Measurements from ENCODE around the gene DIP2C.
"Not testable (repeated sequence)": the region's sequence is repeated elsewhere in the genome, so short reads cannot be mapped to it uniquely, and the experiment has no call there.

DIP2C gene

DNA sequence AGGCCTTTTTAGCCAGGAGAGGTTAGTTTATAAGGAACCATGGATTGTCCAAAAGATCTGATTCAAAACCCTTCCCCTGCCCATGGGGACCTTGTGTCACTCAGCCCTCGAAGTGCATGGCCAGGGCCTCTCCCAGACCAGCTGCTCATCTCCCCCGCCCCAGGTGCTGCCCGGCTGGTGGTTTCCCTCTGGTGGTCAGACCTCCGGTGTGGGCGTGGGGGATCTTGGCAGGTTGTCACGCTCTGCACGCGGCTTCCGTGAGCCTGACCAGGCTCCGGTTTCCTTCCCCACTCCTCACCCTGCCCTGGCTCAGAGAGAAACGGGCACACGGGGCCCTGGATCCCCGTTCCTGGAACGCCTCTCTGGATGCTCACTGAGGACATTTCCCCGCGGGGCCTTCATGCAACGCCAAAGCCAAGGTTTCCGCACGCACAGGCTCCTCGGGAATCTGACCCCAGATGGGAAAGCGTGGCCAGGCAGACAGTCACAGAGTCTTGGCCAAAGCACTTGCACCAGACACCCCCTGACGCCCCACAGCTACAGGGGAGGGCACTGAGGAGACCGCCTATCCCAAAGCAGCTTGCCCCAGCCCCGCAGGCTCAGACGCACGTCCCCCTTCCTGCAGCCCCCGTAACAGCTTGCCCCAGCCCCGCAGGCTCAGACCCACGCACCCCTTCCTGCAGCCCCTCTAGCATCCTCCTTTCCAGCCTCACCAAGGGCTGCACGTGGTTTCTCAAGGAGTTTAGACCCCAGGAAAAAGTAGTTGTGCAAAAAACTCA lies 7.8 kb upstream of the DIP2C start:
- DNase-seq = no peak

DNA sequence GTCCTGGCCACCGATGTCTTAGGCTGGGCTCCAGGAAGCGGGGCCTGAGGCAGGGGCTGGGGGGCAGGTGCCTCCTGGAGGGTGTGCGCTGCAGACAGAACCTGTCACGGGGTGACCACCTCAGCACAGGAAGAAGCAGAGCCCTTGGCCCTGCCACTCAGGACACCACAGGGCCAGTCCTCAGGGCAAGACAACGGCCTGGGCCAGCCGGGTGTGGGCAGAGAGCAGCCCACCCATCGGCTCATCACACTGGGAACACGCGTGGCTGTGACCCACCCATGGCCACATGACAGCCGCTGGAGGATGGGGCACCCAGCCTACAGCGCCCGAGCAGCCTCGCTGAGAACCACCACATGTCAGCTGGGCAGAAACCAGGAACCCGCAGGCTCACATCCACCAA lies 5.9 kb upstream of the DIP2C start:
- DNase-seq = no peak

DNA sequence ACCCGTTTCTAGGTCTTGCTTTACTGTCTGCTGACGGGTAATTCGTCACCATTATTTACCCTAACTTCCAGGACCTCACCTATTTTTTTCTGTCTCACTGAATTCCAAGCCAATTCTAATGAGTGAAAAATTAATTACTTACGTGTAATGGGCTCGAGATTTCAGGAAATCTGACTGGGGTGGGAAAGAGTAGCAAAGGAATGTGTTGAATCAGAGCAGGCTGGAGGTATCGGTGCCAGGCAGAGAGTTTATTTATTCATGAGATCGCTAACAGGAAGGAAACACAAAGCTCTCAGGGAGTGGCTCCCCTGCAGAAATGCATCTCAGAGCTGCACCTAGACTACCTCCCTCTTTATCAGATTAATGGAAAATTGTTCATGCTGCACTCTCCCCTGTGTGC lies 4.0 kb upstream of the DIP2C start:
- peak; percentile 59 for DNase-seq

DNA sequence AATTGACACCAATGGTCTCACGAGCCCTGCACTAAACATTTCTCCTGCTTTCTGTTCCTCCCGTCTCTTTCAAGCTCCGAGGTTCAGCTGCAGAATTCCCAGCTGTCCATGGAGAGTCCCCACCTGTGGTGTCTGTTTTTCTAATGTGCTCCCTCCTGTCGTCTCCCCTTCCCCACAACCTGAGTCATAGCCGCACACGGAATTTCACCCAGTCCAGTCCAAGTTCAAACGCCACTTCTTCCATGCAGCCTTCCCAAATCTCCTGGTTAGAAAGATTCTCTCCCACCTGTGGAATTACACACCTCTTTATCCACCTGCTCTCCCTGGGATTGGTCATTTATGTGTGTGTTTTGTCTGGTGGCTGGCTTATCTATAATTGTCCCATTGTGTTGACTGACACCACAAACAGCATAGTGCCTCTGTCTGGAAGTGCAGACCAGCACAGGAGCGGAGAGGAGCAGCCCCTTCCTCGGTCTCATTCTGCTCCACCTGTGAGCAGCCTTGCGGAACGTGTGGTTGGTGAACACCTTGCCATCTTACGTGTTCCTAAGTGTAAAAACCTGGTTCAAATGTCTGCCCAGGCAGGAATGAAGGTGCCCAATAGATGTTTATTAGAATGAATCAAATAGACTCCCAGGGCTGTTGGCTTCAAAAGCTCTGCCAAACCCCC lies 3.3 kb upstream of the DIP2C start:
- DNase-seq = no peak

DNA sequence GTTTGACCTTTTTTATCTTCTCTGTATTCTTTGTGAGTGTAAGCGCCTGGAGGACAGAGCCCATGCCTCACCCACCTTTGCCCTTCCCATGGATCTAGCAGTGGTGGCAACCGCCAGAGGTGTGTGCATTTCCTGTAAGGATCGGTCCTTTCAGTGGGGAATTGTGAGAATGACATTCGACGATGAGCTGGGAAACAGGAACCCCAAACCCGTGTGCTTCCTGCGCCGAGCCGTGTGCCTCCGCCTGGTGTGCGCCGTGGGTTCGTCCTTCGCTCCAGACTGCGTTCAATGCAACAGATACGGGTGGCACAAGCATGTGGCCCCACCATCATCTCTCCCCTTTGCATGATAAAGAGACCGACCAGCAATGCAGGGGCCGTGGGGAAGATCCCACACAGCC lies 1.7 kb upstream of the DIP2C start:
- no peak for DNase-seq

DNA sequence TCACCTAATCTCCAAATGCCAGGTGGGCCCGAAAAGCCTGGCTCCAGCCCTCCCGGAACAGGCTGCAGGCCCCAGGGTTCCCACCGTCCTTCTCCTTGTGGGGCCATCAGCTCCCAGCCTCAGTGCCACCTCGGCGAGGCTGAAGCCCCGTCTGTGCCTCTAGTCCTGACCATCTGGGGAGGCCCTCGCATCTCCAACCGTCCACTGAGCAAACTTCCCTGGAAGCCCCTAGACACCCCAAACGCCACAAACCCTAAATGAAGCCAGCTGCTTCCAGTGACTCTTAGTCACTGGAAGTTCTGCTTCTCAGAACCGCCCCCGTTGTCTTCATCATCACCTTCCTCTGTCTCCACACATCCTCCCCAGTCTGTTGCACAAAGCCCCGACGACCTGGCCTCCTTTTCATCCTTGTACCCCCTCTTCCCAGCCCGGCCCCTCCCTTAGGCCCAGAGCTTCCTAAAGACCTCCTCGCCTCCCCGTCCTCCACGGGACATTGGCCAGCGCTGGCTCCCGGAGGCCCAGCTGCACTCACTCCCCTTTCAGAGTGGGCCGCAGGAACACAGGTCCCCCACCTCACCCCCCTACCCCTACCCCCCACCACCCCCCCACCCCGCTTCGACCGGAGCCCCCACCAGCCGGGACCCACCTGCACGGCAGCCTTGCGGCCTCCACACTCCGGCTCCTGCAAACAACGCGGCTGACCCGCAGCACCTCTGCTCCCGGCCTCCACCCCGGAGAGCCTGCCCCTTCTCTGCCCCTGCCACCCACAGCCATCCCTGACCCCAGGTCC lies 1.1 kb upstream of the DIP2C start:
- DNase-seq = no peak

DNA sequence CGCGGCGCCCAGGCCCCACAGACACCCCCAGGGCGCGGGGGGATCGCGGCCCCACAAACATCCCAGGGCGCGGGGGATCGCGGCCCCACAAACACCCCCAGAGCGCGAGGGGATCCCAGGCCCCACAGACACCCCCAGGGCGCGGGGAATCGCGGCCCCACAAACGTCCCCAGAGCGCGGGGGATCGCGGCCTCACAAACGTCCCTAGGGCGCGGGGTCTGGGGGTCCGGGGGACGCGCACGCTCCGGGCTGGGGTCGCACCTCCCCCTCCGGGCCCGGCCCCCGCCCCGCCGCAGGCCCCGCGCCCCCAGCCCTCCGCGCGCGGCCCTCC lies 382 bp downstream of the DIP2C start:
- no peak for DNase-seq

DNA sequence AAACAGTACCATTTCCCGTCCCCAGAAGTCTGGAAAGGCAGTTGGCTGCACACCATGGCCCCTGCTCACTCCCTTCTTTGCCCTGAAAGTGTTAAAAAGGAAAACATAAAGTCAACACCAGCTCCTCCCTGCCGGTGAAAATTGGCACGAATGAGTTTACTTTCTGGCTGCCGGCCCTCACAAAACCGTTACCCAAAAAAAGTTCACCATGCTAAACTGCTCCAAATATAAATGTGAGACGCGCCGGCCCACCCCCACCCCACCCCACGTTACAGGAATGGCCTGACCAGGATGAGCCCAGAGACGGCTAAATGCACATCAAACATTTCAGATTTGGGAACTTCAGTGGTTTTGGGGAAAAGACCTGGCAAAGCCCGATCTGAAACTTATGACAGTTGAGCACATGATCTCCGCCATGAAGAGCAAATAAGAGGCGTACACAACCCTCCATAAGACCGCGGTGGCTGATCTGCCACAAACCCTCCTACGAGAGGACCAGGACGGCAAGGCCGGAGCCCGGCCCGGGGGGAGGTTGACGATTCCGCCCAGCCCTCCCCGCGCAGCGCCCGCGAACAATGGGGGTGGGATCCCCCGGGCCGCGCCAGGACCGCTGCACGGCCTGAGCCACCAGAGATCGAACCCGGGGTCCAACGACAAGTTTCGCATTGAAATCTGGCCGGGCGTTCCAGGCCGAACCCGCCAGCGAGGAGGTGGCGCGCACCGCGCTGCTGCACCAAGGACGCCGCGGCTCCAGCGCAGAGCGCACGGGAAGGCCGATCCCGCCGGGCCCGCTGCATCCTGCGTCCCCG lies 952 bp downstream of the DIP2C start:
- DNase-seq = no peak

DNA sequence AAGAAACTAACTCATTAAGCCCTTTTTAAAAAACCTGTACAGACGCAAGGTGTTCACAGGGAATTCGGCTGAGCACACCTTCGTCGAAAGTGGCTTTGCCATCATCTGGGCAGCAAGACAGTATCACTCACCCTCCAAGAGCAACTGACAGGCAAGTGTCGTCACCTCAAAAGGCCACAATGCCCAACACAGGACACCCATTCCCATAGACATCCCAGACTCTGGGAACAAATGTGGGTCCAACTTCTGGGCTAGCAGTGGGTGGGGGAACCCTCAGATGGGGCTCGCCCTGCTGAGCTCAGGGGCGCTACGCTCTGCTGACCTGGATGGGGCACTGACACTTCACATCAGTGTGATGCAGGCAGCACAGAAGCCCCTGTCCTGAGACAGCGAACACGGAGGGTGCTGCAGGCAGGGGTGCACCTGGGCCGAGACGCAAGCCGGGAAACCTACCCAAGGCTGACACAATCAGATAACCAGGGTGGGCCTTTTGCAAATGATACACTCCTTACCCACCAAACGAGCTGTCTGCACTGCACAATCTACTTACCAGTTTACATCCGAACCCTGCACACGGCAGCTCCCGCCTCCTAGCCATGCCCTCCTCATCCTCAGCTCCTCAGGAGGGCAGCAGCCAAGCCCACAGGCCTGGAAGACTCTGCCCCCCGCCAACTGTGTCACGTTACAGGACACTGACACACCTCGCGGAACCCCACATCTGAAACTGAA lies 1.7 kb downstream of the DIP2C start:
- DNase-seq = no peak

DNA sequence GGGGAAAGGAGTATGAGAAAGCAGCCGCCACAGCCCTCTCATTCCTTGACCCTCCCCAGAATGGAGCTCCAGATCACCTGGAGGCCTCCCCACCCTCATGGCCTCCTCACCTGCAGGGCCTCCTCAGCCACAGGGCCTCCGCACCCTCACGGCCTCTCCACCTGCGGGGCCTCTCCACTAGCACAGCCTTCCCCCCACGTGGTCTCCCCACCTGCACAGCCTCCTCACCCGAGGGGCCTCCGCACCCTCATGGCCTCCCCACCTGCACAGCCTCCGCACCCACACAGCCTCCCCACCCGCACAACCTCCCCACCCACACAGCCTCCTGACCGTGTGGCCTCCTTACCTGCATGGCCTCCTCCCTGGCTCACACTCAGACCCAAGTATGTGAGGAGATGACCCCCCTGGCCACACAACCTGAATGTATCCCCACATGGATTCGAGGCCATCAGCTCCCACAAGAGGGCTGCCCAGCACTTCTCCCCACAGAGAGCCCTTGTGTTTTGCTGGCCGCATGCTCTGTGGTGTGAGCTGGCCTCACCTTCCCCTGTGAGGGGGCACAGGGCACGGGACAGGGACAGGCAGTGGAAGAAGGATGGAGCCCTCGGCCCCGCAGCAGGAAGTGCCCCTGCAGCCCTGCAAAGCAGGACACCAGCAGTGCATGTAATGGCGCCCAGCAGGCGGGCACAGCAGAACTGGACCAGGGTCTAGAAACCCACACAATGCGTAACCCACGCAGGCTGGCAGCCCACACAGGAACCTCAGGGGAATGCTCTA lies 3.1 kb downstream of the DIP2C start:
- no peak for DNase-seq

DNA sequence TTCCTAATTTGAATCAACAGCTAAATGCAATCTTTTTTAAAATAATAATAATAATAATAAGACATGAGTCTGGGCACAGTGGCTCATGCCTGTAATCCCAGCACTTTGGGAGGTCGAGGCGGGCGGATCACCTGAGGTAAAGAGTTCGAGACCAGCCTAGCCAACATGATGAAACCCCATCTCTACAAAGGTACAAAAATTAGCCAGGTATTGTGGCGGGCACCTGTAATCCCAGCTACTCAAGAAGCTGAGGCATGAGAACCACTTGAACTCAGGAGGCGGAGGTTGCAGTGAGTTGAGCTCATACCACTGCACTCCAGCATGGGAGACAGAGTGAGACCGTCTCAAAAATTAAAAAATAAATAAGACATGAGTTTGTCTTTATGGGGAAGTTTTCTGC lies 3.9 kb downstream of the DIP2C start:
- no peak for DNase-seq

DNA sequence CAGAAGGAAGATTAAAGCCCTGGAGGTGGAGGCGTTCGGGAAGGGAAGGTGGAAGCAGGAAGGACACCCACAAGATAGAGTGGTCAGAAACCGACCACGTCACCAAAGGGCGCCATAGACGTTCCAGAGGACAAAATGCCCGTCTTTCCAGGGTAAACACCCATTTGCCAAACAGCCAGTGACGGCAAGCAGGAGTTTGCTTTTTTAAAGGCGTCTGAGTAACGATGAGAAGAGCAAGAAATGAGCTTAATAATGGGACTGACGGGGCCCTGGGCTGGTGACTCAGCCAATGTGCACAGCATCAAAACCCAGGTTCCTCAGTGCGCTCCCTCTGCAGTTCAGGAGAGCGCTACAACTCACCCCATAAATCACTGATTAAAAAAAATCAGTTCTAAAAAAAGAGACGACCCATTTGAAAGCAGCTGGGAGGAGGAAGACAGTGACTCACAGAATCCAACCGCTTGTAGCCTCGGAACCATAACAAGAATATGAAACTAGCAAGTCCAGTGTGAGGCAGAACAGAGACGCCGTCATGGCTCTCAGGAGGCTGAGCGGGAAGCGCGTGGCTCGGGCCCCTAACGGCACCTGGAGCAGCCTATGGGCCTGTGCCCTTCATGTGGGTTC lies 5.9 kb downstream of the DIP2C start:
- DNase-seq = no peak

DNA sequence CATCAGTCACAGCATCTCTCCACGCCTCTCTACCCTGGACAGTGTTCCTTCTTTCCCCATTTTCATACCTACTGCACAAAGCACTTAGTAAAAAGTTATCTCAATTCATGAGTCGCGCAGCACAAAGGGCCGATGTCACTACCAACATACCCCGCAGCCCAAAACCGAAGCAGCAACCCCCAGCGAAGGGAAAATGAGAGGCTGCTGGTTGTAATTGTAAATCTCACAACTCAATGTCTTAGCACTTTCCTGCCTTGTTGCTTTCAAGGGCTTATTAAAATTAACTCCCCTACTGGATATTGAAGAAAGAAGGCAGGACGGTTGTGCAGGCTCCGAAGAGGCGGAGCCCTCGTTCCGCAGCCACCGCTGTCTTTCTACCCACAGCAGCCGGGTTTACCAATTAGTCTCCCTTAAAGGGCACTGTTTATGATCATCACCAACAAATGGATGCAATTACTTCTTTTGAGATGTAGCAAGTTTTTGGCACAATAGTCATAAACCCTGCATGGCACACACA lies 6.5 kb downstream of the DIP2C start:
- DNase-seq = no peak

DNA sequence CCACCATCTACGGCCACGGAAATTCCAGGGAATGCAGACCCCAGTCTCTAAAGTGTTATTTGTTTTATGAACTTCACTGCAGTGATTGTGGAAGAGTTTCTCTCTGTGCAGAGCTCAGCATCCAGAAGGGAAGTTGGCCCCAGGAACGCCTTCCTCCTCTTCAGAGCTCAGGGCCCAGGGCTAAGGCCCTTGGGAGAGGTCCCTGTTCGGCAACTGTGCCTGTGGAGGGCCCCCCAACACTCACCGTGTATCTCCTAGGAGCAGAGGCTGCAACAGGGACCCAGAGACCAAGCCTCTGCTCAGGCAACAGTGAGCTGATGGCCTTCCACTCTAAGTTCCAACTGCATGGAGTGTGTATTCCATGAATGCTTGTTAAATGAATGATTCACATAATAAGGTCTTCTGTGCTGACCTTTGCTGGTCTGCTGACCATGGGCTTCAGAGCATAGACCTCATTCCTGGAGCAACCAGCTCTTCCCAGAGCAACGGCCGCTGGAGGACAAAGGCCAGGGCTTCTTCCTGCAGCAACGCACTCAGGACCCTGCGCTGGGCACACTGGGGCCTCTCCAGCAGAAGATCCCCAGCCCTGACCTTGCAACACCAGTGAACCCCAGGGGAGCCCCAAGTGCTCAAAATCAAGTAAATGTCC lies 7.7 kb downstream of the DIP2C start:
- DNase-seq = no peak

DNA sequence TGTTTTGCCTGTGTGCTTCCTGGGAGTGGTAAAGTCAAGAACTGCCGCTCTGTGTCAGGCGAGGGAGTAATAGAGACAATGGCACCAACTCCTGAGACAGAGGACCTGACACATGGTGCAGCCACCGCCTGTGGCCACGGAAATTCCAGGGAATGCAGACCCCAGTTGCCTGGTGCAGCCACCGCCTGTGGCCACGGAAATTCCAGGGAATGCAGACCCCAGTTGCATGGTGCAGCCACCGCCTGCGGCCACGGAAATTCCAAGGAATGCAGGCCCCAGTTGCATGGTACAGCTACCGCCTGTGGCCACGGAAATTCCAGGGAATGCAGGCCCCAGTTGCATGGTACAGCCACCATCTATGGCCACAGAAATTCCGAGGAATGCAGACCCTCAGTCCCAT lies 8.7 kb downstream of the DIP2C start:
- DNase-seq = no peak

DNA sequence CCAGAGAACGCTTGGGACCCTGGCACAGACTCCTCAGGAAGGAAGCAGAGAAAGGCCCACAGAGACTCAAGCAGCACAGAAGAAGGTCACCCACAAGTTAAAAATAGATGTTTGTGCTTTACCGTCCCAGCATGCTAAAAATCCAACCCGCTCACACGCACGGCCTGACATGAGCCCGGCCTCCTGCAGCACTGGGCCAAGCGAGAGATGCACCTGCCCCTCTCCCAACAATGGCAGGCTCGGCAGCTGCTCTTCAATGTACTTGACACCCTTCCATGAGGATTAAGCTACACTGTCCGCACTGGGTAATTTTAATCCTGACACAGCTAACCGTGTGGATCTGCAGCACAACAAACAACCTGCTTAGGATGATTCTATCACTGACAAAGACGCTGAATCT lies 9.3 kb downstream of the DIP2C start:
- DNase-seq = no peak

DNA sequence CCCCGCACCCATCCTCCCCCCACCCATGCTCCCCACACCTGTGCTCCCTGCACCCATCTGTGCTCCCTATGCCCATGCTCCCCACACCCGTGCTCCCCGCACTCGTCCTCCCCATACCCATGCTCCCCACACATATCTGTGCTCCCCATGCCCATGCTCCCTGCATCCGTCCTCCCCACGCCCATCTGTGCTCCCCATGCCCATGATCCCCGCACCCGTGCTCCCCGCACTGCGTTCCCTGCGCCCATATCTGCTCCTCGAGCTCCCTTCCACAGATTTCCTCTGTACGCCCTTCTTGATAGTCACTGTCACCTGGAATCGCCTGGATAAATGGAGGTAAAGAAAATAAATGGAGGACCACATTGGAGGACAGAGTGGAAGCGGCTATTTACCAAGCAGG lies 9.9 kb downstream of the DIP2C start:
- no peak for DNase-seq

DNA sequence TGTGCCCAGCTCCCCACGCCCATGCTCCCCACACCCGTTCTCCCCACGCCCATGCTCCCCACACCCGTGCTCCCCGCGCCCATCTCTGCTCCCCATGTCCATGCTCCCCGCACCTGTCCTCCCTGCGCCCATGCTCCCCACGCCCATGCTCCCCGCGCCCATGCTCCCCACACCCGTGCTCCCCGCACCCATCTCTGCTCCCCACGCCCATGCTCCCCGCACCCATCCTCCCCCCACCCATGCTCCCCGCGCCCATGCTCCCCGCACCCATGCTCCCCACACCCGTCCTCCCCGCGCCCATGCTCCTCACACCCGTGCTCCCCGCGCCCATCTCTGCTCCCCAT lies 10.8 kb downstream of the DIP2C start:
- DNase-seq = not testable (repeated sequence)

DNA sequence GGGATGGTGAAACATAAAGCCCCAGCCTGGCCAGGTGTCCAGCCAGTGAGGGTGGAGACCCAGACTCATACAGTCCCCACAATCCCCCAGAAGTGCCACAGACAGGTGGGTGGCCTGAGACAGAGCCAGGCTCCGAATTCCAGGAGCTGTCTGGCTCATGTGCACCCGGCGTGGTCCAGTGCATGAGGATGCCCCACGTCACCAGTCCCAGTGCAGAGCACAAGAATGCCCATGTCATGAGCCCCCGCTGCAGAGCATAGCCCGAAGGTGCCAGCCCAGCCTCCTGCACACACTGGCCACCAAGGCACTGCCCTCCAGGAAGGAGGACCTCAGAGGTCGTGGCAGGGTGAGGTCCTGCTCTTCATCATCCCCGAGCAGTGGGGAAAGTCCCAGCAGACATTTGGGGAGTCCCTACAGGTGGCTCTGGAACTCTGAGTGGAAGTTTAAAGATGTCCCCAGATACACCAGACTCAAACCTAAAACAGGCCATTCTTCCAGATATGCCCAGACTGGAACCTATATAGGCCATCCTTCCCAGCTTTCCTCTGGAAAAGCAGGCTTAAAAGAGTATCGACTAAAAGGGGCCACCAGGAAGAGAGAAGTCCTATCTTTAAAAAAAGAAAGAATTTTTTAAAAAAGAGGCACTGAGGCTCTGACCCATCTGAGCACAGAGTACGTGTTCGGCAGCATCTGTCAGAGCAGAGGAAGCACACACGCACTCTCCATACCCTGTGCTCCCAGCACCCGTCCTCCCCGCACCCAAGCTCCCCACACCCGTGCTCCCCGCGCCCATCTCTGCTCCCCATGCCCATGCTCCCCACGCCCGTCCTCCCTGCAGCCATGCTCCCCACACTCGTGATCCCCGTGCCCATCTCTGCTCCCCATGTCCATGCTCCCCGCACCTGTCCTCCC lies 11.5 kb downstream of the DIP2C start:
- no peak for DNase-seq

All from NCI-H226 (cell line).